HG03432 (cell line): ENCODE measurements around the gene SBNO2.

Experiments
- ATAC-seq: cut with Tn5 transposase; IDR thresholded peaks from one replicate; pipeline ENCODE4 v1.9.1; 2021; ENCODE audit warnings: mild to moderate bottlenecking, moderate library complexity; ENCODE audit not compliant: unreplicated experiment

Gene SBNO2

DNA sequence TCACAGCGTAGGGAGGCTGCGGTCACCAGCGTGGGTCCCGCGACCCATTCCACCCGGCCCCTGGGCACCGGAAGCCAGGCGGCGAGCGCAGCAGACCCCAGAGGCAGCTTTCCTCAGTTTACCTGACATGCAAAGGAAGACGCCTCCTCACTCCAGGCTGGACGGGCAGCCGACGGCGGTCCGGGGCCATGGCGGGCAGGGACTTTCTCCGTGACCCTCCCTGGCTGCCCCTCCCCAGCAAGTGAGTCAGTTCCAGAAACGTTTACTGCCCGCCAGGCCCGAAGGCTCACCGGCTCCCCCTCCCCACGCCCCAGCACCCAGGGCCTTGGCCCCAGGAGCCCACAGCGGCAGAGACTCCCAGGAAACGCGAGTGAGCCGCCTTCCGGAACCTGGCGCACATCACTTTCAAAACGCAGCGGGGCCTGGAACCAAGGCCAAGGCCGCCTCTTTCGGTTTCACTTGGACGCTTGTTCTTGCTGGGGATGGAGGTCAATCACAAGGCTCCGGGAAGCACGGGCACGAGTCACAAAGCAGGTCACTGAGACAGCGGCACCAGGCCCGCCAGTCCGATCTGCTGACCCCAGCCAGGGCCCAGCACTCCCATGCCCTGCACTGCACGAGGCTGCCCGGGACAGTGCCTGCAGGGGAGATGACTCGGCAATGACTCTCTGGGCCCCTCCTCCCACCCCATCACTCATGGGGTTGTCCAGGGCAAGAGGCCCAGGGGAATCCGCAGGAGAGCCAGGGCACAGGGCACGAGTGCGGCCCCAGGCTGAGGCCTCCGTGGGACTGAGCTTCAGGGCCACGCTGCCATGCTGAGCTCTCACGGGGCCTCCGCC lies 5.3 kb downstream of the SBNO2 start:
- no peak for ATAC-seq

DNA sequence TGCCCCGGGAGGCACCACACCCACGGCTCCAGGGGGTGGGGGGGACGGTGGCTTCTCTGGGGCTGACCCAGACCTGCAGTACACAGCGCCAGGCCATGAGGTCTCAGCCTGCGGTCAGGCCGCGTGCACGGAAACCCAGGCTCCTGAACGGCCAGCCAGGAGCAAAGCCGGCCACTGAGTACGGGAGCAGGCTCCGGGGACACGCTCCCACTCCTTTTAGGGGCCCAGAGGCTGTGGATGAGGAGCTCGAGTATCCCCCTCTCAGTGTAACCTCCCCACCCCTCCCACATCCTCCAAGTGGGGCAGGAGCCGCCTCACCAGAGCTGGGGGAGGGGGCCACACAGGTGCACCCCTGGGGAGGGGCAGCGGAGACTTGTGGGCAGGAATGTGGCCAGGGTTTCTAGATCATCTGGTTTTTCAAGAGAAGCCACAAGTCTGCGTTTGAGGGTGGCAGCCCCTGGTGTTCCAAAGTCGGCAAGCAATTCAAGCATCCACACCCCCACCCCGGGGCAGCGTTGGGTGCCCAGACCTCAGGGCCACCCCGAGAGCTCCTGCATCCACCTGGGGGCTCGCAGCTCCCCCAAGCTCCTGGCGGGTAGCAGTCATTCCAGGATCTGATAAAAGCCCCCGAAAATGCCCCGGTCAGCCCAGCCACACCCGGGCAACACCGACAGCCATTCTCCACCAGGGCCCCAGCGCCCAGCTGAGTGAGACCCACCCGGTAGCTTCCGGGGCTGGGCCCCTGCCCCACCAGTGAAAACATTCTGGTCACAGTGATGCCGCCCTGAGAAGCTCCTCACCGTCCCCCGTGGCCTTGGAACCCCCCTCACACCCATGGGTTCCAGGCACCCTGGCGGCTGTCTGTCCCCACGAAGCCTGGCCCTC lies 6.1 kb downstream of the SBNO2 start:
- no peak for ATAC-seq

DNA sequence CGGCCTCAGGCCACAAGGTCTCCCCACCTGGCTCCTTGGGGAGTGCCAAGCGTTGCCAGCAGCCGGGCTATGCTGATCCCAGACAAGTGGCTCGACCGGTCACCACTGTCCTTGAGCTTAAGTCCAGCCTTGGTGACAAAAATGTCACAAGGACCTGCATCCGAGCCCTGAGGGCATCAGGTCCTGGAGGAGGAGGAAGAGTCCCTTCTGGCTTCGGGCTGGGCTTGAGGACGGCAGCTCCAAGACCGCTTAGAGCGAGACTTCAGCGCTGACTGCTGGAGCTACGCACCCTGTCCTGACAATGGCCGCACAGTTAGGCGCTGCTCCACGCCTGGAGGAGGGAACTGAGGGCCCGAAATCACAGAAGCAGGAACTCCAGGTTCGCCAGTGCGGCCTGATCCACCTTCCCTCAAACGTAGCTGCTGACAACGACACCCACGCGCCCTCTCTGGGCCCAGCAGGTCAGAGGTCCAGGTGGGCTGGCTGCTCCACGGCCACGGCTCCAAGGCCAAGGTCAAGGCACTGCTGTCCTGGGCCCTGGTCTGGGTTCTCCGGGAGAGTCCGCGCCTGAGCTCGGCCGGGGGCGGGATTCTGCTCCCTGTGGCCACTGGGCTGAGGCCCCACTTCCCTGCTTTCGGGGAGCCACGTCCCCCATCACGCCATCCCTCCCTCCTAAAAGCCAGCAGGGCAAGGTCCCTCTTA lies 7.0 kb downstream of the SBNO2 start:
- no peak for ATAC-seq

DNA sequence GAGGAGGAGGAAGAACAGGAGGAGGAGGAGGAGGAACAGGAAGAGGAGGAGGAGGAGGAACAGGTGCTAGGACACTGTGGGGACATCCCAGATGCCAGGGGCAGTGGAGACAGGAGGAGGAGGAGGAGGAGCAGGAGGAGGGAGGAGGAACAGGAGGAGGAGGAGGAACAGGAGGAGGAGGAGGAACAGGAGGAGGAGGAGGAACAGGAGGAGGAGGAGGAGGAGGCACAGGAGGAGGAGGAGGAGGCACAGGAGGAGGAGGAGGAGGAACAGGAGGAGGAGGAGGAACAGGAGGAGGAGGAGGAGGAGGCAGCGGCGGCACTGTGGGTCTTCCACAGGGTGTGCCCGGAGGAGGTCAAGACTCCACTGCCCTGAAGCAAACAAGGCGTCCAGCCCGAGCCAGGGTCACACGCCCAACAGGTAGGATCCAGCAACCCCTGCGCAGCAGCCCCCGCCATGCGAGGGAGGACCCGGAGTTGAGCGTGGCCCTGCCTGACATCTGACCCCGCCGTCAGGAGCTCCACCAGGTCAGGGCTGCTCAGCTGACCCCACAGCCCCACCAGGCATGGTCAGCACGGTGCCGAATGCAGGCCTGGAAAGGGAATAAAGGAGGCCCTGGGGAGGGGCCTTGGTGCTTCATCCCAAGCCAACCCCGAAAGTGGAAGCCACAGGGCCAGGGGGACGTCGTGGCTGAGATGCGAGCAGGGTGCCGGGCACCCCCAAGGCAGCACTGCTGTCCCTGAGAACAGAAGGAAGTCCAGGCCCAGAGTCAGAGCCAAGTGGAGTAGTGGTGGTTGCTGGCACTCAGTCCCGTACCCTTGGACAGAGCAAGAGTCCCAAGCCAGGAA lies 9.2 kb downstream of the SBNO2 start:
- no peak for ATAC-seq

DNA sequence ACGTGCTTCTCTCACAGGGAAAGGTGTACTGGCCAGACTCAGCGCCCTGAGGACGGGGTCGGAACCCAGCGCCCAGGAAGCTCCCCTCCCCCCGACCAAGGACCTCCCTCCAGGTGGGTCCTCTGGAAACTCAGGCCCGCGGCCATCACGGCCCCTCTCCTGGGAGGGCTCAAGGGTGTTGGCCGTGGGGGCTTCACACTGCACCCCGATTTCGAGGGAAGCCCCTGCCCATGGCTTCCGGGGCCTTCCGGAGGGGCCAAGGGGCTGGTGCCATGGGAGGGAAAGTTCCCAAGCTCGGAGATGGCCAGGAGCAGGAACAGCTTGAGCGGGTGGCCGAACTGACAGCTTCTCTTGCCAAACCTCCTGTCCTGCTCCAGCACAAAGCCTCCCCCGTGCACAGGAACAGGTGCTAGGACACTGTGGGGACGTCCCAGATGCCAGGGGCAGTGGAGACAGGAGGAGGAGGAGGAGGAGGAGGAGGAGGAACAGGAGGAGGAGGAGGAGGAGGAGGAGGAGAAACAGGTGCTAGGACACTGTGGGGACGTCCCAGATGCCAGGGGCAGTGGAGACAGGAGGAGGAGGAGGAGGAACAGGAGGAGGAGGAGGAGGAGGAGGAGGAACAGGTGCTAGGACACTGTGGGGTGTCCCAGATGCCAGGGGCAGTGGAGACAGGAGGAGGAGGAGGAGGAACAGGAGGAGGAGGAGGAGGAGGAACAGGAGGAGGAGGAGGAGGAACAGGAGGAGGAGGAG lies 10.0 kb downstream of the SBNO2 start:
- ATAC-seq = no peak

DNA sequence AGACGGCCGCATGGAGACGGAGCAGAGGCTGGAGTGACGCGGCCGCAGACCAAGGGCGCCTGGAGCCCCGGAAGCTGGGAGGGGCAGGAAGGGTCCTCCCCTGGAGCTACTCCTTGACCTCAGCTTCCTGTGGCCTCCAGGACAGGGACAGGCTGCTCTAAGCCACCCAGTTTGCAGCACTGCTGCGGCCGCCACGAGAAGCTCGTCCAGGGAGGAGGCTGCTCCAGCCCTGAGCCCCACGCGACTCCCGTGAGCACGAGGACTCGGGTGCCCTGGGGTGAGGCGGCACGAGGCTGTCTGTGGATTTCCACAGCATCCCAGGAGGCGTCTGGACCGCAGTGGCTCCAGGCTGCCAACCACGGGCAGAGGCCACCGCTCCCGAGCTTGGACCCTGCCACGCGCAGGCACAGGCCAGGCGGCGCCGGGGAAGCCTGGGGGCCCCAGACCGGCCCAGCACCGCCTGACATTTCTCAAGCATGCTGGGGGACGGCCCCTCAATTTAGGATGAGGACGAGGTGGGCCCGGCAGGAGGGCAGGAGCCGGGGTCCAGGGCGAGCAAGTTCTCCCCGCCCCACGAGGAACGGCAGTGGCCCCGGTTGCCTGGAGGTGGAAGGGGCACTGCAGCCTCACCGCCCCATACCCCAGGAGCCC lies 10.7 kb downstream of the SBNO2 start:
- no peak for ATAC-seq

DNA sequence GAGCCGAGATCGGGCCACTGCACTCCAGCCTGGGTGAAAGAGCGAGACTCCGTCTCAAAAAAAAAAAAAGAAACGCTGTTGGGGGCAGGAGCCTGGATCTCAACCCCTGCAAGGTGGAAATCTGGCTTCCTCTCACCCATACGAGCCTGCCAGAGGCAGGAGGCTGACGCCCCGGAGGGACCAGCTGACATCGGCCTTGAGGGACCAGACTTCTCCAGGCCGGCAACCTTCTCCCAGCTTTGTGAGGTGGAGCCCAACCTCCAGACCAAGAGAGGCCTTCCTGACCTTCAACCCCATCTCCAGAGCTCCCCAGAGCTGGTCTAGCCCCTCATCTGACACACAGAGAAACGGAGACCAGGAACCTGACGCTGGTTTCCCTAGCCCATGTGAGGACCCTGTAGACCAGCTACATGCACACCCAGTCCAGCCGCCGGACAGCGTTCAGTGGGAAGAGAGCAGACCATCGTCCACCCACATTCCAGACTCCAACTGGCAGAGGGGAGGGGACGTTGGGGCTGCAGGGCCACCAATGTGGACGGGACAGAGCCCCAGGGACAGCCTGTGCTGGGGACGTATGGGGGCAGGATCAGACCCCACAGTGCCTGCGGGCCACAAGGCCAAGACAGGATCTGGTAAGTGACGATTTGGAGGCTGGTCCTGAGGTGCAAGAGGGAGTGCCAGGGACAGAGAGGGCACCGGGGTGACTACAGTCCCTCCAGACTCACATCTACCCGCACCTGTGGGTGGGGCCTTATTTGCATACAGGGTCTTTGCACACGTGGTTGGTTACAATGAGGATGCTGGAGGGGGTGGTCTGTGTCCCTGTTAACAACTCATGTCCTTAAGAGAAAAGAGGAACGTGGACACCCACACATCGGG lies 11.4 kb downstream of the SBNO2 start:
- ATAC-seq = no peak

DNA sequence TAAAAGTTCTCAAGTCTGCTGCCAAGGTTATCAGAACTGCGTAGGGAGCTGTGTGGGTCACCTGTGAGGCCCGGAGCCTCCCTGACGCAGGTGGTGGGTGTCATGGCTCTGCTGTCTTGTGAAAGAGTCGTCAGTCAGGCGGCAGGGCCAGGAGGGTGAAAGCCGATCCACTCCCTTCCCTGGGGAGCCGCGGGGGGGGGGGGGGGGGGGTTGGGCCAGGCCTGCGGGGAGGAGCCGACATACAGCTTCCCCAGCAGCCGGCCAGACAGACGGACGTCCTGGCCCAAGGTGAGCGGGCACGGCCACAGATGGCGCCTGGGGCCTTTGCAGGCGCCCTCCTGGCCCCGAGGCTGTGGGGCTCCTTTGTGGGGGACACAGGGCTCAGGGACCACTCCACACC lies 12.4 kb downstream of the SBNO2 start:
- no peak for ATAC-seq

DNA sequence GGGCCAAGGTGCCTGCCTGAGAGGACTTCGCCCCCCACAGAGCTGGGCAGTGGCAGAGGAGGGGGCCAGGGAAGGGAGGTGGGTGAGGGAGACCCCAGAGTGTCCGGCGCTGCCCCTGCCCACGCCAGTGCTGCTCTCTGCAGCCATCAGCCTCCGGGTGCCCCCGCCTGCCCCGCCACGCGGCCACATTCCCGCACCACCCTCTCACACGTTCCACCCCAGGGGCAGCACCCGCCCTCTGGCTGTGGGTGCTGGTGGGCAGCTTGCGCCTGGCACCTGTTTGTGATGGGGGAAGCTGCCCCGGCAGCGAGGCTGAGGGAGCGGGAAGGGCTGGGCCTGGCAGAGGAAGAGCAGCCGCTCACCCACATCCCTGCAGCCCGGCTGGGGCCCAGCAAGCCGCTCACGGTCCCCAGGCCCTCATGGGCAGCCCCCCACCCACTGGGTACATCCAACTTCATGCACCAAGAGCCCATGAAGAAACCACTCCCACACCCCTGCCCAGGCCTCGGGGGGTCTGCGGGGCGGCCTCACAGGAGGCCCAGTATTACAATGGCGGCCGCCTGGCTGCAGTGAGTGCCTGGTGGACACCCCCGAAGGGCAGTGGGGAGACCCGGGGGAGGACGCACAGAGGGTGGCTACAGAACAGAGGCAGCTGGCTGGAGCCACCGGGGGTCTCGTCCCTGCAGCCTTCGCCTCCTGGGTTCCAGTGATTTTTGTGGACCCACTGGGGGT lies 14.0 kb downstream of the SBNO2 start:
- ATAC-seq = no peak

DNA sequence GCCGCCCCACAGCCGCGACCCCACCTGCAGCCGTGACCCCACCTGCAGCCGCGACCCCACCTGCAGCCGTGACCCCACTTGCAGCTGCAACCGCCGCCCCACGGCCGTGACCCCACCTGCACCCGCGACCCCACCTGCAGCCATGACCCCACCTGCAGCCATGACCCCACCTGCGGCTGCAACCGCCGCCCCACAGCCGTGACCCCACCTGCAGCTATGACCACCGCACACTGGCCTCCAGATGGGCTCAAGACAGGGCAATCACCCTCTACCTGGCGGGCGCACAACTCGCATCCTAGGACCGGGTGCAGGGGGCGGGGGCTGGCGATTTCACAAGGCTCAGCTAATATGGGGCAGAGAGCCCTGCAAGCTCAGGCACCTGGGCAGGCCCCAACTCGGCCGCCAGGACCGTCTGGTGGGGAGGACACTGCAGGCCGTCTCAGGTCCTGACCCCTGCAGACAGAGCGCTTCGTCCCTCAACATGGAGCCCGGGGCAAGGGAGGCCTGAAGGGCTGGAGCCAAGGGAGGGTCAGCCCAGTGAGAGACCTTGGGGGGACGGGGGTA lies 15.1 kb downstream of the SBNO2 start:
- no peak for ATAC-seq

DNA sequence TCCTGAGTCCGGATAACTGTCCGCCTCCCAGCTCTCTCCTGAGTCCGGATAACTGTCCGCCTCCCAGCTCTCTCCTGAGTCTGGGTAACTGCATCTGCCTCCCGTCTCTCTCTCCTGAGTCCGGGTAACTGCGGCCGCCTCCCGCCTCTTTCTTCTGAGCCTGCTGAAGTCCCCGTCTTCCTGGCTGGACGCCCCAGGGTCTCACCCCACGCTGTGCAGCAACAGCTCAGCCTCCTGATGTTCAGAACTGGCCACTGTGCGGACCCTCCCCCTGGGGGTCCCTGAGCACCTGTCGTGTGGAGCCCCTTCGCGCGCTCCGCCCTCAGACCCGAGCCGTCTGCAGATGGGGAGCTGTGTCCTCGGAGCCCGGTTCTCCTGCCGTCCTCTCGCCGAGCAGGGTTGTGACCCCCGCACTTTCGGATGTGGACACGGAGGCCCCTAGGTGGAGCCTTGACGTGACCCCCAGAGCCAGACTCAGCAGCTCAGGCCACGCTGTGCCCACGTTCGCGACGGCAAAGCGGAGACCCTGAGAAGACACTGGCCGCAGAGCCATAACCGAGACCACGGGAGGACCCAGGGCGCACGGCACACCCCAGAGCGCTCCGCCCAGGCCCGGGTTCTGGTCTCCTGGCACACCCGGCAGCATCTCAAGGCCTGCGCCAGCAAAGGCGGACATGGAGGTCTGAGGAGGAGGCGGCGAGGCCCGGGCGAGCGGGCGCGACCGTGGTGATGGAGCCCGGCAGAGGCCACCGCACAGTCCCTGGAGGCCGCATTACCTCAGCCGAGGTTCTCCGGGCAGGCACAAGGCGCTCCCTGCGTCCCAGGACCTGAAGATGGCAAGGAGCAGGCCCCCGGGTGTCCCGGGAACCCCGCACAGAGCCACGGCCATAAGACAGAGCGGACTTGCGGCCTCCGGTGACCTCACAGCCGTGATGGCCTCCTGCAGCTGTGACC lies 15.9 kb downstream of the SBNO2 start:
- ATAC-seq = no peak

DNA sequence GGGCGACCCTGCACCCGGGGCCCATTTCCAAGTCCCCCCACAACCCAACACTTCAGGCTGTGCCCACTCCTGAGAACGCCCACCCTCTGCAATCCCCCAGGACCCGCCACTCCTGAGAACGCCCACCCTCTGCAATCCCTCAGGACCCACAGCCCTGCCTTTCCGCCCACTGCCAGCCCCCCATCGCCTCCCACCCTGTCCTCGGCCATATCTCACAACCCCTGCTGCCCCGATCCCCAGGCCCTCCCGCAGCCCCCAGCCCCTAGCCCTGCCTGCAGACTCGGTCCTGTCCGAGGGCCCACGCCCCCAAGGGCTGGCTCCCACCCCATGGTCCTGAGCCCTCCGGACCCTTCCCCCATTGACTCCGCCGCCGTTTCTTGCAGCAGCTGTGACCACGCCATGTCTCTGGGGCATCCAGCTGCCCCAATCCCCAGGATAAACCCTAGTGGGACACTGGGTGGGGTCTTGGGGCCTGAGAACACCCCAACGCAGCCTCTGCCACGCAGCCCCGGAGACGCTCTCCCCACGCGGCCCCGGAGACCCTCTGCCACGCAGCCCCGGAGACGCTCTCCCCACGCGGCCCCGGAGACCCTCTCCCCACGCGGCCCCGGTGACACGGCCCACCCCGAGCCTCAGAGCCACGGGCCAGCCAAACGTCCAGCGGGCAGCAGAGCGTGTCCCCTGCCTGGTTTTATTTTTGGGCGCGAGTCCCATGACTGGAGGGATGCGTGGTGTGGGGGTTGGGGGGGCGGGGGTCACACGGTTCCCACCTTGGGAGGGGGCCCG lies 17.0 kb downstream of the SBNO2 start:
- no peak for ATAC-seq

DNA sequence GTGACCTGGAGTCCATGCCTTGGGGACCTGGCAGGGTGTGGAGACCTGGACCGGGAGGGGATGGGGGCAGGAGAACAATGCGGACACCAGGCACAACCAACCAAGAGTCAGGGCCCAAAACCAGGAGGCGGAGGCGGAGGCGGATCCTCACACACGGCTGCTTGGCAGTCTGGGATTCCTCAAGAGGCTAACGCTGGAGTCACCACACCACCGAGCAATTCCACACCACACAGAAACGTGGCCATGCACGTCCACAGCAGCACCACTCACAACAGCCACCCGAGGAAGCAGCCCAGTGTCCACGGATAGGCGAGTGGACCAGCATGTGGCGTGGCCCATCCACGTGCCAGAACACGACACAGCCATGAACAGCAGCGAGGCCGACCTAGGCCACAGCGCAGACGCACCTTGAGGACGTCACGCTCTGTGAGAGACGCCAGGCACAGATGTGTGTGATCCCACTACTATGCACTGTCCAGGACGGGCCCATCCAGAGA lies 17.7 kb downstream of the SBNO2 start:
- ATAC-seq = no peak

DNA sequence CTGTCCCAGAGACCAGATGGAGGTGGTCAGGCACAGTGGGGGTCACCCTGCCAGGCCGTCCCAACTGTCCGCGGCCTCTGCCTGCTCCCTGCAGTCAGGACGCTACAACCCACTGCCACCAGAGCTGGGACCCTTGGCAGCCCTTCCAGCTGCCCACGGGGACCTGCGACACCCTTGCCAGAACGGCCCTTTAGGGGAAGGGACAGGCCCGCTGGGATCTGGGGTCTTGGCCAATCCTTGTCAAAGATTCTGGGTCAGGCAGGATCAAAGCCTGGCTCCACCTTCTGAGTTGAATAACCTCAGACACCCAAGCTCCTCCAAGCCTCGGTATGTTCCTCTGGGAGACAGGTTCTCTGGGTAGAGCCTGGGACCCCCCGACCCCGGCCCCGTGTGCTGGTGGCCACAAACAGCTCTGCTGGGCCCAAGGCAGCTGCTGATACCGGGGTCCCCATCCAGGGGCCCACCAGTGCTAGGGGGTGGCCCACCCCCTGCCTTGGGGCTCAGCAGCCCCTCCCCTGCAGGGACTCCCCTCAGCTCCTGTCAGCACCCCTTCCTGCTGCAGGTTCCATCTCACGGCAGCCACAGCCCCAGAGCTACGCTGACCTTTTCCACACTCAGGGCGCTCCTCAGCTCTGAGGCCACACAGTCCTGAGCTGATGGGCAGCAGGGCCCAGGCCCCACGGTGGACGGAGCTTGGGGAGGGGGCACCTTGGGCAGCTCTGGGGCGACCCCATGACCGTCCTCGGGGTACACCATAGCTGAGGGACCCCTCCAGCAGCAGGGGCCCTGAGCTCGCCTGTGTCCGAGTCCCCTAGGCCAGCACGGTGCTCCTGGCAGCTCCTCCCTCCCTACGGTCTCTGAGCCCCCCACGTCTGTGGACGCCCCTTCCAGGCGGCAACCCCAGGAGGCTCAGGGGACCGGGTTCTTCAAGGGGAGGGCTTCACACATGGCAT lies 18.4 kb downstream of the SBNO2 start:
- no peak for ATAC-seq
